ENCODE measurements around the gene ERGIC1. TPM values are rescaled to one million over a fixed set of nuclear protein-coding genes. Genes with fewer than 3 reads are reported as not detected.

ERGIC1 gene
- total and polyA plus RNA-seq, 12 donors: 71.9 to 450 (median 248) TPM

GRCh38 chr5:172854451-172854871, 20.4 kb downstream of the ERGIC1 start:
- H3K27ac ChIP-seq: peak overlapping the region; percentile 1 to 99 (median 86)
- H3K4me1 ChIP-seq (replicated peaks in 1 of 2): peaks cover 33 to 68% of the 10 kb centered on the region in 2 donors
- no peaks in the 10 kb centered on the region for H3K27me3 ChIP-seq
- WGBS, 4 donors: 72 to 79% (median 76%) methylated on average over 7 to 12 of the region's 12 CpGs
- intact Hi-C loops (cut with DNase I): no loop called here
- H3K9me3 ChIP-seq (replicated peaks in 1 of 3): no peaks in the 10 kb centered on the region
- H3K36me3 ChIP-seq (replicated peaks in 1 of 2): no peaks in the 10 kb centered on the region
- TF ChIP-seq POLR2A (IDR thresholded peaks at IDR 0.05): no peak
- TF ChIP-seq, protein P1, sequence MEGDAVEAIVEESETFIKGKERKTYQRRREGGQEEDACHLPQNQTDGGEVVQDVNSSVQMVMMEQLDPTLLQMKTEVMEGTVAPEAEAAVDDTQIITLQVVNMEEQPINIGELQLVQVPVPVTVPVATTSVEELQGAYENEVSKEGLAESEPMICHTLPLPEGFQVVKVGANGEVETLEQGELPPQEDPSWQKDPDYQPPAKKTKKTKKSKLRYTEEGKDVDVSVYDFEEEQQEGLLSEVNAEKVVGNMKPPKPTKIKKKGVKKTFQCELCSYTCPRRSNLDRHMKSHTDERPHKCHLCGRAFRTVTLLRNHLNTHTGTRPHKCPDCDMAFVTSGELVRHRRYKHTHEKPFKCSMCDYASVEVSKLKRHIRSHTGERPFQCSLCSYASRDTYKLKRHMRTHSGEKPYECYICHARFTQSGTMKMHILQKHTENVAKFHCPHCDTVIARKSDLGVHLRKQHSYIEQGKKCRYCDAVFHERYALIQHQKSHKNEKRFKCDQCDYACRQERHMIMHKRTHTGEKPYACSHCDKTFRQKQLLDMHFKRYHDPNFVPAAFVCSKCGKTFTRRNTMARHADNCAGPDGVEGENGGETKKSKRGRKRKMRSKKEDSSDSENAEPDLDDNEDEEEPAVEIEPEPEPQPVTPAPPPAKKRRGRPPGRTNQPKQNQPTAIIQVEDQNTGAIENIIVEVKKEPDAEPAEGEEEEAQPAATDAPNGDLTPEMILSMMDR (IDR thresholded peaks at IDR 0.05): no peak
- H3K4me3 ChIP-seq: no peak overlapping the region
- DNase-seq: no peak

- TF ChIP-seq POLR2A (IDR thresholded peaks at IDR 0.05): no peak
- TF ChIP-seq, protein P1 (IDR thresholded peaks at IDR 0.05): no peak
- intact Hi-C loops (cut with DNase I): no loop called here
- WGBS, 4 donors: 89 to 93% (median 91%) methylated on average over 5 of the region's 5 CpGs; no CpG with 5 or more reads in 1 of the 4 donors
- Histone ChIP-seq H3K27ac (peak overlapping the region; percentile 1 to 99 (median 86)), H3K9me3 (replicated peaks in 1 of 3) (no peaks in the 10 kb centered on the region), H3K27me3 (no peaks in the 10 kb centered on the region), H3K4me1 (replicated peaks in 1 of 2) (peaks cover 38 to 68% of the 10 kb centered on the region in 2 donors), H3K36me3 (replicated peaks in 1 of 2) (no peaks in the 10 kb centered on the region), H3K4me3 (no peak overlapping the region)
- no peak for DNase-seq
Measured at GRCh38 chr5:172854971-172855370, 20.9 kb downstream of the ERGIC1 start.

DNA sequence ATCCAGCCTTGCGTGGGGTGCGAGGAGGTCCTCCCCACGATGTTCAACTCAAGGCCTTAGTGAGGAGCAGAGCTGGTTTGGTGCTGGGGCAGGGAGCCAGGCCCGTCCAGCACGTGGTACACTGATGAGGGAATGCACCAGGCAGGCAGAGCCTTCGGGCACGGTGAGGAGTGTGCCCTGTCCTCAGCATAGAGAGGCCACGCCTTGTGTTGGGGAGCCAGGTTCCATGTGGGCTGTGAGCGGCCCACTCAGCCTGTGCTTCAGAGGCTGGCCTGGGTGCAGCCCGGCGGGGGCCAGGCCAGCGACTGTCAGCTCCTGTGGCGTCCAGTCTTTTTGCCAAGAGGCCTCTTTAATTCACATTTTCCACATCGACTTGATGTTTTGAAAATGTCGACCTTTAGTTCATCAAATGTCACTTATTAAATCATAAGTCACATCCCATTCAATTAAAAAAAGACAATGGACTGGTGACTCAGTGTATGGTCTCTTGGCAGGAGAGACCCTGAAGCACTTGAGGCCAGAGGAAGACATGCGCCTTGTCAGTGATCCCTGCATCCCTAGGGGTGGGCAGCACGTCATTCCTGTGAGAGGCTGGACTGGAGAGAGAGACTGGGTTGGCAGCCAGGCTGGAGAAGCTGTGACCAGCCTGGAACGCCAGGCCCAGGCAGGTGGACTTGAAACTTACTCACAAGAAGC, 21.7 kb downstream of the ERGIC1 start:
- peak; percentile 73 to 88 (median 85) for DNase-seq
- H3K36me3 ChIP-seq (replicated peaks in 1 of 2): no peaks in the 10 kb centered on the region
- peak in 1 of 2 donors; percentile 57 for TF ChIP-seq POLR2A (IDR thresholded peaks at IDR 0.05)
- TF ChIP-seq, protein P1 (IDR thresholded peaks at IDR 0.05): no peak
- H3K9me3 ChIP-seq (replicated peaks in 1 of 3): no peaks in the 10 kb centered on the region
- peak overlapping the region; percentile 18 to 99 (median 86) for H3K27ac ChIP-seq
- WGBS, 4 donors: 36 to 42% (median 40%) methylated on average over 14 to 18 of the region's 18 CpGs
- peaks cover 44 to 70% of the 10 kb centered on the region in 2 donors for H3K4me1 ChIP-seq (replicated peaks in 1 of 2)
- H3K4me3 ChIP-seq: no peak overlapping the region
- intact Hi-C loops (cut with DNase I): no loop called here
- H3K27me3 ChIP-seq: no peaks in the 10 kb centered on the region

GRCh38 chr5:172856336-172856735, 22.3 kb downstream of the ERGIC1 start:
- peaks cover 50 to 76% of the 10 kb centered on the region in 2 donors for H3K4me1 ChIP-seq (replicated peaks in 1 of 2)
- H3K36me3 ChIP-seq (replicated peaks in 1 of 2): no peaks in the 10 kb centered on the region
- H3K9me3 ChIP-seq (replicated peaks in 1 of 3): no peaks in the 10 kb centered on the region
- no peak for TF ChIP-seq POLR2A (IDR thresholded peaks at IDR 0.05)
- TF ChIP-seq, protein P1 (IDR thresholded peaks at IDR 0.05): no peak
- WGBS, 4 donors: 95 to 99% (median 97%) methylated on average over 4 of the region's 4 CpGs
- no peak for DNase-seq
- H3K27ac ChIP-seq: peak overlapping the region; percentile 18 to 99 (median 86)
- H3K27me3 ChIP-seq: no peaks in the 10 kb centered on the region
- intact Hi-C loops (cut with DNase I): no loop called here
- no peak overlapping the region for H3K4me3 ChIP-seq

Data from adrenal gland (tissue), 12 donors.